Left renal cortex interstitium (tissue), 4 donors: Measurements from ENCODE around the gene TSPYL6. TPM values are rescaled to one million over a fixed set of nuclear protein-coding genes. Genes with fewer than 3 reads are reported as not detected.
A peak's percentile ranks its signal among the peaks of the same experiment; 100 is the strongest.

ENCODE experiments used
- DNase-seq, 4 donors: peaks; one replicate each; pipeline ENCODE4 v3.0.0-alpha.2; 2013; ENCODE audit warnings: low read depth in 4 of 4, low spot score in 2 of 4, missing footprints in 1 of 4
- polyA plus RNA-seq, 4 donors: library from polyadenylated mRNA; unstranded; fragments of 120-200 nt; gene quantifications; one replicate each; pipeline ENCODE4 v1.2.1, GENCODE V29; 2013; ENCODE audit not compliant: insufficient read length in 4 of 4

The TSPYL6 gene
- polyA plus RNA-seq, 4 donors, result 0.04 to 0.13 (median 0.13) TPM; not detected in 1

- no peak for DNase-seq
Observed at GRCh38 chr2:54259413-54260240, 3.6 kb upstream of the TSPYL6 start.

DNA sequence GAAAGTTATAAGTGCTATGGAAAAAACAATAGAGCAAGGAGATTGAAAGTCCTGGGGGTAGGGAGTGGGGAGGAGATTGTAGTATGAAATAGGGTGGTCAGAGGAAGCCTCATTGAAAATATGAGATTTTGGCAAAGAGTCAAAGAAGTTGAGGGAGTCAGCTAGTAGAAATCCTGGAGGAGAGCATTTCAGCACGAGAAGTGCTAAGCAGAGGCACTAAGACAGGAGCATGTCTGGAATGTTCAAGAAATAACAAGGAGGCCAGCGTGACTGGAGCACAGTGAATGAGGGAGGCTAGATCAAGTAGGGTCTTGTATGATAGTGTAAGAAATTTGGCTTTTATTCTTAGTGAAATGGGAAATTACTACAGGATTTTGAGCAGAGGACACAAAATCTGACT lies 2.1 kb upstream of the TSPYL6 start:
- no peak for DNase-seq

DNA sequence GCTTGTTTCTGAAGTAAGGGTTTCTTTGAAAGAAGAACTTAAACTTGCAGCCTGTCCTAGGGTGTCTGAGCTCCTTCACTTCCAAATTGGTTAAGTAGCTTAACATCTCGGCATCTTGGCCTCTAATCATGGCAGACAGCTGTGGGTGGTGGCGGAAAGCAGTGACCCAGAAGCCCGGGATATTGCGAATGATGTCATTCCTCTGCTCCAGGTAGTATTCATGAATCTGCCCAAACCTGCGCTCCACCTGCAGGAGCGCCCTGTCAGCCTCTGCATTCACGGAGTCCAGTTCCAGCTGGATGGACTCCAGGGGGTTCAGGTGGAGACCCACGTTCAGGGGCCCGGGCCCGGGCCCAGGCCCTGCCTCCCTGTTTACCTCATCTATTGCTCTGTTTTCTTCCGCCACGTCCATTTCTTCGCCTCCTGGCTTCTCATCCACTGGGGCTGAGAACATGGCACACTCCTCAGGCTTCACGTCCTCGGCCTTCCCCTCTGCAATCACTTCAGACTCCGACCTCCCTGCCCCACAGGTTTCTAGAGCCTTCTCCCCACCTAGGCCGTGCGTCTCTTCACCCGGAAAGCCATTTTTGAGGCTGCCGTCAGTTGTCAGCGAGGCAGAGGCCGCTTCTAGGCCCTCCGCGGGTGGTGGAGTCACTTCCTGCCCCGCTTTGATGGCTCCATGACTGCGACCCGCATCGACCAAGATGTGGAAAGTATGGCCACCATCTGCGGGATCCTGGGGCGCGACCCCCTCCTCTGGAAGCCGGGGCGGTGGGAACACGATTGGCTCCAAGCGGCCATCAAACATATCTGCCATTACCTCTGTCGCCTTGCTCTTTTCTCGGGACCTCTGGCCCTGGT lies 569 bp downstream of the TSPYL6 start:
- no peak for DNase-seq

GRCh38 chr2:54254180-54254579 lies 1.8 kb downstream of the TSPYL6 start:
- DNase-seq, result no peak

- DNase-seq, result no peak
Observed at GRCh38 chr2:54249629-54250028, 6.4 kb downstream of the TSPYL6 start.

DNA sequence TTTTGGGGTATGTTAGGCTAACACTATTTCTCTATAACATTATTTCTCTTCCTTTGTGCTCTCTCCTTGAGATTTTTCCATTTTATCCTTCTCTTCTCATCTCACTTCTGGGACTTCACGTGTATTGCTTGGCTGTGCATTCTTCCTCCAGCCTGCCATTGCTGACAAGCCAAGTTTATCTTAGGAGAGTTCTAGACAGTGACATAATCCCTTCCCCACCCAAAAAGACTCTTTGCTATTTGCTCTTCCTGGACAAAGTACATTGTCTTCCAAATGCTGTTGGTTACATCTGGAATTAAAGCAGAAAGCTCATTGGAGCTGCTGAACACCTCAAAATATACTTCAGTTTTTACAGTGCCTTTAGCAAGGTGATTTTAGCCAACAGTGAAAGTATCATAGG lies 8.9 kb downstream of the TSPYL6 start:
- DNase-seq, result no peak

DNA sequence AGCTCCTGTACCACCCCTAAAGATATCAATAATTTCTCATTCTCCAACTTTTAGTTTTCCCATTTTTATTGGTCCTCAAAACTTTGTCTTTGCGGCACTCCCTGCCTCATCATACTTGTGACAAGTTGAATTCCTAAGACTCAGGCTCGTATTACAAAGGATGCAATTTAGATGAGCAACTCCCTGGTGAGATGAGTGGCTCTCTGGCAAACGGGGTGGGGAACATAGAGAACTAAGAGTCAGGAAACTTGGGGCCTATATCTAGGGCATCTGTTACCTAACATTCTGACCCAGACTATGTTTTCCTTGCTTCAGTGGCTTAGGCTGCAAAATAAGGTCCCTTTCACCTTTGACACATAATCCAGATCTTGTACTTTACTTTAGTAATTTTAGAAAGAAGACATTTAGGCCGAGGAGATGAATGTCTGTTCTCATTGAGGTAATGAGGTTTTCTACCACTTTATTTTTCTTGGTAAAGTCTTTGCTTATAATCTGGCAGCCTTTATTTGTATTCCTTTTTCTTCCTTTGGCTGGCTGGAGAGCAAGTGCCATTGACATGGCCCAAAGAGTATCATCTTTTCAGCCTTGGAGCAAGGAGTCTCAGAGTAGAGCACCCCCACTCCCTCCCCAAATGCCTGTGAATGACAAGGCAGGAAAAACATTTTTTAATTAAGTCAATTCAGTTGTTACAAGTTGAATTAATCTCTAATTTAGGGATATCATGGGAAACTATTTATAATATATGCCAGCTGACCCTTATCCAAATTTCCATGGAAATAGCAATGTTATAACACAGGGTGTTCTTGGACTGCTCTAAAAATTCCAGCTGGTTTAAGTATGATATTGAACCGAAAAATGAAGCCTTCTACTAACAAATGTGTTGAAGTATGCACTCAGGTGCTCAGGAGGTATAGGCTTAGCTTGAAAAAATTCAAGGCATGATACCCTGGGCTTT lies 15.2 kb downstream of the TSPYL6 start:
- no peak for DNase-seq

- no peak for DNase-seq
Observed at GRCh38 chr2:54239427-54239826, 16.6 kb downstream of the TSPYL6 start.

GRCh38 chr2:54237428-54237827 lies 18.6 kb downstream of the TSPYL6 start:
- DNase-seq, result no peak

DNA sequence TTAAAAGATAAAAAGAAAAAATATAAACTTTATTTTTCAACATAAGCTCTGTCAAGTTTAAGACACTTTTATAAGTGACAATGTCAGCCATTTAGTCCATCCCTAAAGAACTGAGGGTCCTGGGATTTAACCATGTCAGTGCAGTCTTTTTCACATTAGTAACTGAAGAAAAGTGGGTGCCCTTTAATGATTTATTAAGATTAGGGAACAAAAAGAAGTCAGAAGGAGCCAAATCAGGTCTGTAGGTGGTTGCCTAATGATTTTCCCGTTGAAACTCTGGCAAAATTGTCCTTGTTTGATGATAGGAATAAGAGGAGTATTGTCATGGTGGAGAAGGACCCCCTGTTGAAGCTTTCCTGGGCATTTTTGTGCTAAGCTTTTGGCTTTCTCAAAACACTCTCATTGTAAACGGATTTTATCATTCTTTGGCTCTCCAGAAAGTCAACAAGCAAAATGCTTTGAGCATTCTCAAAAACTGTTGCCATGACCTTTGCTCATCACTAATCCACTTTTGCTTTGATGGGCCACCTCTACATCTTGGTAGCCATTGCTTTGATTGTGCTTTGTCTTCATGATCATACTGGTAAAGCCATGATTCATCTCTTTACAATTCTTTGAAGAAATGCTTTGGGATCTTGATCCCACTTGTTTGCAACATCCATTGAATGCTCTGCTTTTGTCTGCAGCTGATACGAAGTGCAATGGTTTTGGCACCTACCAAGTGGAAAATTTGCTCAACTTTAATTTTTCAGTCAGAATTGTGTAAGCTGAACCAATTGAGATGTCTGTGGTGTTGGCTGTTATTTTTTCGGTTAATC lies 22.0 kb downstream of the TSPYL6 start:
- DNase-seq, result no peak

- DNase-seq, result no peak
Observed at GRCh38 chr2:54228945-54229344, 27.1 kb downstream of the TSPYL6 start.

DNA sequence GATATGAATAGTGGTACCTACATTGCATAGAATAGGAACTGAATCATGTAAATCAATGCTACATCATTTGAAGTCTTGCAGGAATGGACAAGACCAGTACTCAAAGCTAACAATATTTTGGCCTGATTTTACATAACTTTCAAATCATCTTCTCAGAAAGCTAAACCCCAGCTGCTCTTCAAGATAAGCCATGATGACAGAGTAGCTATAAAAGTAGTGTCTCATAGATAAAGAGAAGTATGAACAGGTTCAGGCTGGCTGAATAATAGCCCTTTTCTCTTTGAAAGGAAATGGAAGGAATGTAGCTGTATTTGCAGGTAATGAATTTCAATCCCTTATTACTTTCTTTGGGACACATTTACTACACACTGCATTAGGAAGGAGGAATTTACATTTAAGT lies 28.2 kb downstream of the TSPYL6 start:
- DNase-seq, result no peak

- no peak for DNase-seq
Observed at GRCh38 chr2:54226260-54226659, 29.8 kb downstream of the TSPYL6 start.

- DNase-seq, result no peak
Observed at GRCh38 chr2:54224997-54225396, 31.0 kb downstream of the TSPYL6 start.

DNA sequence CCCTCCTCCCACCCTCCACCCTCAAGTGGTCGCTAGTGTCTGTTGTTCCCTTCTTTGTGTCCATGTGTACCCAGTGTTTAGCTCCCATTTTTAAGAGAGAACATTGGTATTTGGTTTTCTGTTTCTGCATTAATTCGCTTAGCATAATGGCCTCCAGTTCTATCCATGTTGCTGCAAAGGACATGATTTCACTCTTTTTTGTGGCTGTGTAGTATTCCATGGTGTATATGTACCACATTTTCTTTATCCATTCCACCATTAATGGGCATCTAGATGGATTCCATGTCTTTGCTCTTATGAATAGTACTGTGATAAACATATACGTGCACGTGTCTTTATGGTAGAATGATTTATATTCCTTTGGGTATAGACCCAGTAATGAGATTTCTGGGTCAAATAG lies 42.9 kb downstream of the TSPYL6 start:
- DNase-seq, result no peak

DNA sequence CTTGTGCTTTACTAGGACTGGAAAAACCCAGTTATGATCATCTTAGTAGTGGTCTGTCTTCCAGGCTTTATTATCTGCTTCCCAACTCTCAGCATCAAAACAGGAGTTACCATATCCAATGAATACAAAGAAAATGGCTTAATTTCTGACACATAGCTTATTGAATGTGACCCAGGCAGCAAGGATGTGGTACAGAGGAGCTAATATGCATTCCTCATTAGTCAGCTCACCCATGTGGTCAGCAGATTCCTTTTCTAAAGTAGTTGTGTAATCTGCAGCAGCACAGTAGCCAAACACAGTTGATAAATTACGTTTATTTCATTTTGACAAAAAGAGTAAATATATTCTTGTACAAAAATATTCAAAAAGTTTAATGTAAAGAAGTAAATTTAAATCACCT lies 43.6 kb downstream of the TSPYL6 start:
- DNase-seq, result no peak

- no peak for DNase-seq
Observed at GRCh38 chr2:54209379-54209778, 46.6 kb downstream of the TSPYL6 start.

DNA sequence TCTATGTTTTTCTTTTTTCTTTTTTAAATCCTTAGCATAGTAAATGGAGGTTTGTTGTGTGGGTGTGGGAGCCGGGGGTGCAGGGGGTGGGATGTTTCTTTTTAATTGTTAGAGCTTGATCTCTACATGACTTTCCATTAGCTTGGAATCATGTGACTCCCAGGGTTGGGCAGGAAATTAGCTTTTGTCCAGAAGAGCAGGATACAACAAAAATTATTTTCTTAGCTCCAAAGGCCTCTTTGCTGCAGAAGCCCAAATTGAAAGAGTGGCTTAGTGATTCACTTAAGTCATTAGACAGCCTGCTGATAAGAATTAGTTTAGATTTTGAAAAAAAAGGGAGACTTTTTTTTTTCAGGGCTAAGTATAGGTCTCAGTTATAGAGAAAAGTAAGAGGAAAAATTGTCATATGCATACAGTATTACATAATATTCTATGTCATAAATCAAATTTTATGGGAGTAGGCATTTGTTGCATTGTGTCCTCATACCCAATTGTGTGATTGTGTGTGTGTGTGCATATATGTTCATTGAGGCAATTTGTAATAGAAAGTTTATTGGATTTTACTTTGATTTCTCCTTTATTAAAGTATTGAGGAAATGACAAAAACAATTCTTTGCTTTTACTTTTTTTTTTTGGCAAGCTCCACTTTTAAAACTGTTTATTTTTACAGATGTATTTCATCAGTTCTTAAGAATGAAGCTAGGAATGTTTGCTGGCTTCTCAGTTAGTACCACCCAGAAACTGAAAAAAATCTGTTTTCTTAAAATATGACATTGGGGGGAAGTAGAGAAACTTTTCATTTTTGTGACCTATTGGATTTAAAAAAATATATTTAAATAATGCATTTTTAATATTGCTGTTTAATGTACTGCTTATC lies 47.4 kb downstream of the TSPYL6 start:
- DNase-seq, result peak in 1 of 4 donors; percentile 11

GRCh38 chr2:54207666-54208195 lies 48.3 kb downstream of the TSPYL6 start:
- peak in 2 of 4 donors; percentile 19 to 29 for DNase-seq
